HCT116 (cell line): ENCODE results near the gene LTBP1.

Experiments
- POLR2A ChIP-seq: IDR thresholded peaks from 2 replicates; pipeline ENCODE4 v1.7.0; 2011; ENCODE audit warnings: borderline replicate concordance; ENCODE audit not compliant: insufficient read depth, insufficient read length; ENCODE audit errors: extremely low read depth
- TF ChIP-seq, protein P1 (sequence below), 3 experiments: fragments of 200-600 bp in 1 of 3; sonication (generic) in 1 of 3; IDR thresholded peaks in 2 of 3; conservative IDR thresholded peaks in 1 of 3; 2 replicates each; pipeline ENCODE4 v1.5.1; 2012 to 2017; ENCODE audit warnings: low read depth in 2 of 3, low read length in 2 of 3, antibody characterized with exemption in 1 of 3, borderline replicate concordance in 1 of 3, control low read depth in 1 of 3, mild to moderate bottlenecking in 1 of 3, mixed read lengths in 1 of 3, mixed run types in 1 of 3, moderate library complexity in 1 of 3; ENCODE audit not compliant: insufficient read depth in 1 of 3

DNA sequence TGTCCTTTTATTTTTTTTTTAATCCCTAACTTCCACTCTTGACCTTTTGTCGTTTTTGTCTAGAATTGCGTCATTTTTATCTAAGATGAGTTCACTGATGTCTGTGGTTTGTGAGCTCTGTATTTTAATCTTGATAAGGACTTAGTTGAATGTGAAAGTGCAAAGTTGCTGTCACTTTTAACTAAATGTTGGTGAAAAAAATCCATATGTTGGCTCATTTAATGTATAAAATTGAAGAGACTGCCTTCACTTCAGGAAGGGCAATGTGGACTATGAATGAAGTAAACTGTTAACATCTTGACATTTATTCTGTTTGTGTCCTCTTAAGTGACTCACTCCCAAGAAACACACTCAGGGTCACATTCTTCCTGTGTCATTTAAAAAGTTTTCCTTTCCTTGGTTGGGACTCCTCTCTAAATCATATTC lies 273.1 kb downstream of the LTBP1 start:
- no peak for TF ChIP-seq POLR2A
- TF ChIP-seq, protein P1, sequence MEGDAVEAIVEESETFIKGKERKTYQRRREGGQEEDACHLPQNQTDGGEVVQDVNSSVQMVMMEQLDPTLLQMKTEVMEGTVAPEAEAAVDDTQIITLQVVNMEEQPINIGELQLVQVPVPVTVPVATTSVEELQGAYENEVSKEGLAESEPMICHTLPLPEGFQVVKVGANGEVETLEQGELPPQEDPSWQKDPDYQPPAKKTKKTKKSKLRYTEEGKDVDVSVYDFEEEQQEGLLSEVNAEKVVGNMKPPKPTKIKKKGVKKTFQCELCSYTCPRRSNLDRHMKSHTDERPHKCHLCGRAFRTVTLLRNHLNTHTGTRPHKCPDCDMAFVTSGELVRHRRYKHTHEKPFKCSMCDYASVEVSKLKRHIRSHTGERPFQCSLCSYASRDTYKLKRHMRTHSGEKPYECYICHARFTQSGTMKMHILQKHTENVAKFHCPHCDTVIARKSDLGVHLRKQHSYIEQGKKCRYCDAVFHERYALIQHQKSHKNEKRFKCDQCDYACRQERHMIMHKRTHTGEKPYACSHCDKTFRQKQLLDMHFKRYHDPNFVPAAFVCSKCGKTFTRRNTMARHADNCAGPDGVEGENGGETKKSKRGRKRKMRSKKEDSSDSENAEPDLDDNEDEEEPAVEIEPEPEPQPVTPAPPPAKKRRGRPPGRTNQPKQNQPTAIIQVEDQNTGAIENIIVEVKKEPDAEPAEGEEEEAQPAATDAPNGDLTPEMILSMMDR (IDR thresholded peaks at IDR 0.05 in 2 of 3, conservative IDR thresholded peaks at IDR 0.05 in 1 of 3; ENCODE audit: borderline replicate concordance in 1 of 3, insufficient read depth in 1 of 3, low read depth in 2 of 3, low read length in 2 of 3), result no peak
